CD4-positive, alpha-beta T cell treated with Interferon gamma for 1 hour (primary cell): Measurements from ENCODE around the gene FAM131A.
"Not testable (repeated sequence)": the region's sequence is repeated elsewhere in the genome, so short reads cannot be mapped to it uniquely, and the experiment has no call there.

Experiments used
- DNase-seq: peaks from one replicate; pipeline ENCODE4 v3.0.0-alpha.2; 2020

FAM131A gene

DNA sequence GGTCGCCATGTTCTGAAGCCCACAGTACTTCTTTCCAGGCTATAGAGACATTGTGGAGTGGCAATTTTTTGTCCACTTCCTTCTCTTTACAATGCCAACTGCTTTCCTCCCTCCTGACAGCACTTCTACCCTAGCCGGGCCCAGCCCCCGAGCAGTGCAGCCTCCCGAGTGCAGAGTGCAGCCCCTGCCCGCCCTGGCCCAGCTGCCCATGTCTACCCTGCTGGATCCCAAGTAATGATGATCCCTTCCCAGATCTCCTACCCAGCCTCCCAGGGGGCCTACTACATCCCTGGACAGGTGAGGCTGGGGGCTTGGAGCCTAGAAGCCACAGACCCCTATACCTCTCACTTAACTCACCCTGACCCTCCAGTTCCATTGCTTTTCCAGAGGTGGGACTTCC lies 20.2 kb upstream of the FAM131A start:
- DNase-seq = no peak

DNA sequence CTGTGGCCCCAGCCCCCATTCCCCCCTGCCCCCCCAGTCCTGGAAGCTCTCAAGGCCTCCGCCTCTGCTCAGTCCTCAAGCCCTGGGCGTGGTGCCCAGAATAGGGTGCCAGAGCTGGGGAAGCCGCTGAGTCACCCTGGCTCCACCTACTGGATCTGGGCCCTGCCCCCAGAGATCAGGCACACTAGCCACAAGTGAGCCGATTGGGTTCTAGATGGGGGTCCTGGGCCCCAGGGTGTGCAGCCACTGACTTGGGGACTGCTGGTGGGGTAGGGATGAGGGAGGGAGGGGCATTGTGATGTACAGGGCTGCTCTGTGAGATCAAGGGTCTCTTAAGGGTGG lies 17.3 kb upstream of the FAM131A start:
- peak; percentile 61 for DNase-seq

DNA sequence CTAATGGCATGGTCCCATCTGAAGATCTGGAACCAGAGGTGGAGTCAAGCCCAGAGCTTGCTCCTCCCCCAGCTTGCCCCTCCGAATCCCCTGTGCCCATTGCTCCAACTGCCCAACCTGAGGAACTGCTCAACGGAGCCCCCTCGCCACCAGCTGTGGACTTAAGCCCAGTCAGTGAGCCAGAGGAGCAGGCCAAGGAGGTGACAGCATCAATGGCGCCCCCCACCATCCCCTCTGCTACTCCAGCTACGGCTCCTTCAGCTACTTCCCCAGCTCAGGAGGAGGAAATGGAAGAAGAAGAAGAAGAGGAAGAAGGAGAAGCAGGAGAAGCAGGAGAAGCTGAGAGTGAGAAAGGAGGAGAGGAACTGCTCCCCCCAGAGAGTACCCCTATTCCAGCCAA lies 15.7 kb upstream of the FAM131A start:
- DNase-seq = no peak

DNA sequence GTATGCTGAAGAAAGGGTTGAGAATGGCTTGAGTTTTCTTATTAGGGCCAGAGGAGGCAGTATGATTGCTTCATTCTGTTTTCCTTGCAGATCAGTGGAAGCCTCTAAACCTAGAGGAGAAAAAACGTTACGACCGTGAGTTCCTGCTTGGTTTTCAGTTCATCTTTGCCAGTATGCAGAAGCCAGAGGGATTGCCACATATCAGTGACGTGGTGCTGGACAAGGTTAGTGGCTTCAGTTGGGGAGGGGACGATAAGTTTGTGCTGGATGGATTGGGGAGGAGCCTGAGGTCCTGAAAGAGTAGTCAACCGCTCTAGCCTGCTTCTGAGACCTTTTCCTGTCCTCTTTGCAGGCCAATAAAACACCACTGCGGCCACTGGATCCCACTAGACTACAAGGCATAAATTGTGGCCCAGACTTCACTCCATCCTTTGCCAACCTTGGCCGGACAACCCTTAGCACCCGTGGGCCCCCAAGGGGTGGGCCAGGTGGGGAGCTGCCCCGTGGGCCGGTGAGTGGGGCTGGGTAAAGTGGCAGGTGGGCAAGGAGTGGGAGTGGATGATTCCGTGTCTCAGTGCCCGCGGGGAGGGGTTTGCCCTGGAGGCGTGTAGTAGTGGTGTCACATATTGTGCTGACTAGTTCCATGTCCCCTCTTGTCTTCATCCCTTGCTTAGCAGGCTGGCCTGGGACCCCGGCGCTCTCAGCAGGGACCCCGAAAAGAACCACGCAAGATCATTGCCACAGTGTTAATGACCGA lies 14.5 kb upstream of the FAM131A start:
- DNase-seq = peak; percentile 63

DNA sequence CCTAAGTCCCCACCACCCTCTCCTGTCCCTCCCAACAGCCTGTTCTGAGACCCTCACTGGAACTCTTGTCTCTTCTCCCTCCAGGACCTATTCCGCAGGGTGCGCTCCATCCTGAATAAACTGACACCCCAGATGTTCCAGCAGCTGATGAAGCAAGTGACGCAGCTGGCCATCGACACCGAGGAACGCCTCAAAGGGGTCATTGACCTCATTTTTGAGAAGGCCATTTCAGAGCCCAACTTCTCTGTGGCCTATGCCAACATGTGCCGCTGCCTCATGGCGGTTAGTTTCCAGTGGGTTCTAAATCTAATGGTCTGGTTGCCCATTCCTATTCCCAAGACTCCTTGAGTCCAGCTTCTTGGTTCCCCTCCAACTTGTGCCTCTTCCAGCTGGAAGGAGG lies 13.7 kb upstream of the FAM131A start:
- no peak for DNase-seq

DNA sequence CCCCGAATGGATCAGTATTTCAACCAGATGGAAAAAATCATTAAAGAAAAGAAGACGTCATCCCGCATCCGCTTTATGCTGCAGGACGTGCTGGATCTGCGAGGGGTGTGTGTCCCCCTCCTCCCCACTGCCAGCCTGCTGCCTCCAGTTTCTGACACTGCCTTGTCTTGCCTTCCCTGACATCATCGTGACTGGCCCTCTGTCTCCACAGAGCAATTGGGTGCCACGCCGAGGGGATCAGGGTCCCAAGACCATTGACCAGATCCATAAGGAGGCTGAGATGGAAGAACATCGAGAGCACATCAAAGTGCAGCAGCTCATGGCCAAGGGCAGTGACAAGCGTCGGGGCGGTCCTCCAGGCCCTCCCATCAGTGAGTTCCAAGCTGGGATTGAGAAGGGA lies 12.1 kb upstream of the FAM131A start:
- DNase-seq = no peak

DNA sequence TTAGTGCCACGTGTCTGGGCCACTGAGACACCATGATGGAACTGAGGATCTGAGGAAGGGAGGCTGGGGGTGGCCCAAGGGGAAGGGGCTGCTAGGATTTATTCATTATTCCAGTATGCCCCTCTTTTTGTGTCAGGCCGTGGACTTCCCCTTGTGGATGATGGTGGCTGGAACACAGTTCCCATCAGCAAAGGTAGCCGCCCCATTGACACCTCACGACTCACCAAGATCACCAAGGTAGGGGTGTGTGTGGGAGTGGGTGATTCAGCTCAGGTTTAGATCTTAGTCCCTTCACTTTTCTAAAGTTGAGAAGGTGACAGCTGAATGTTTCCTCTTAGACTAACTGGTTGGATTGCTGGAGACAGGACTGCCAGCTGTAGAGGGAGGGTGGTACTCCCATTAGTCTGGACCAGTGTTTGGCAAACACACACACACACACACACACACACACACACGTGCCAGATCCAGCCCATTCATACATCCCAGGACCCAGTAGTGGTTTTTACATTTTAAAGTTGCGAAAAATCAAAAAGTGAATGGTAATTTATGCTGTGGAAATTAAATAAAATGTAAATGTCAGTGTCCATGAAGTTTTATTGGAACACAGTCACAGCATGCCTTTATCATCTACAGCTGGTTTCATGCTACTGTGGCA lies 11.6 kb upstream of the FAM131A start:
- no peak for DNase-seq

DNA sequence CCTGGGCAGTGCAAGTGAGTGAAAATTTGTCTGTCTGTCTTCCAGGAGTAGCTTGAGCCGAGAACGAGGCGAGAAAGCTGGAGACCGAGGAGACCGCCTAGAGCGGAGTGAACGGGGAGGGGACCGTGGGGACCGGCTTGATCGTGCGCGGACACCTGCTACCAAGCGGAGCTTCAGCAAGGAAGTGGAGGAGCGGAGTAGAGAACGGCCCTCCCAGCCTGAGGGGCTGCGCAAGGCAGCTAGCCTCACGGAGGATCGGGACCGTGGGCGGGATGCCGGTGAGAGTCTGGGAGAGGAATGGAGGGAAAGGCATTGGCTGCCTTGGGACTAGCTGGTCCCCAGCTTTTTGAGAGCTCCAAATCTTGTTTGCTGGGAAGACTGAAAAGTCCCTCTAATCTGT lies 10.2 kb upstream of the FAM131A start:
- DNase-seq = no peak

DNA sequence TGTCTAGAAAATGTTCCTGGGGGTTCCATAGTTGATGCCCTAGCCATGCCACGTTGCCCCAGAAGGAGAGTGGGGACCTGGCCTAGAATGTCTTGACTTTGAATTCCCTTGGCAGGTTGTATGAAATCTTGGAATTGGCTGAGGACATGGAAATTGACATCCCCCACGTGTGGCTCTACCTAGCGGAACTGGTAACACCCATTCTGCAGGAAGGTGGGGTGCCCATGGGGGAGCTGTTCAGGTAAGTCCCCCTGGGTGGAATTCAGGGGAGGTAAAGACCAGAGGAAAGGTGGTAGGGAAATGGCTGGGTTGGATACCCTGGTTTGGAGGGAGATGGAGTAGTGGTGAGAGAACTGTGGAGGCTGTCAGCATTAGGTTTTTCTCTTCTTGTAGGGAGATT lies 8.9 kb upstream of the FAM131A start:
- DNase-seq = no peak

DNA sequence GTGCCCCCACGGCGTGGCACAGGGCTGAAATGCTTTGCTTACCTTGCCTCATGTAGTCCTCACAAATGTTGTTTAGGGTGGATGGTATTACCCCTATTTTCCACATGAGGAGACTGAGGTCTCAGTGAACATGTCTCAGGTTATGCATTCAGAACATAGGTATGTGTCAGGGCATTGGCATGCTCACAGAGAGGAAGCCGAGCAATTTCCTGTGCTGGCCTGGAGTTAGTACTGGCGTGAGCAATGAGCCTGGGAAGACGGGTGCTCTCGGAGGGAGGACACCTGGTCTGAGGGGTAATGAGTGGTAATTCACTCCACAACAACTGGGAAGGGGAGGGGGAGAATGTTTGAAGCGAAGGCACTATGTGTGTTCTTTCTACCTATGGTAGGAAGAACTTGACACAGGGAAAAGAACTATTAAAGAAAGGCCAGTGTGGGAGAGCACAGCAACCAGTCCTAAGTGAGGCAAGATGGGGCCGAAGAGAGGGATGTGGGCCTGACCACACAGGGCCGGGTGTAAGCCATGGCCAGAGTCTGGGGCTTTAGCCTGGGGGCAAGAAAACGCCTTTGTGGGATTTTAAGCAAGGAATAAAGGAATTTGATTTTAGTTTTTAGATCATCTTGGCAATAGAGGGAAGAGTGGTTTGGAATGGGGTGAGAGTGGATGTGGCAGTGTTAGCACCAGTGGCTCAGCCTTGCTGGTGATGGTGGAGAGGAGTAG lies 4.9 kb upstream of the FAM131A start:
- no peak for DNase-seq

DNA sequence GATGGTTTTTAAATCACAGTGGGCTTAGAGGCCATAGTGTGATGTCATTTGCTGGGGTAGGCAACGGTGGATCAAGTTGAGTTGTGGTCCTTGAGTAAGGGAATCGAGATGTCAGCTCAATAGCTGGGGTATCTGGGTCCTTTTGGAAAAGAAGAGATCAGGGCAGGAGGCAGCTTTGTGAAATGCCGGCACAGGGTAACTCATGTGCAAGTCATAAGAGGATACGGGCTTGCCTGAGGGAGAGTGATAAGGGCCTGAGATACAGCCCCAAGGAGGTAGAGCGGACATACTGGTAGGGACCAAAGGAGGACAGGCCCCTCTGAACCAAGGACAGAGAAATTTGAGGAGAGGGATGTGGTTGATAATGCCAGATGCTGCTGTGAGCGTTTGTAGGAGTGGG lies 4.2 kb upstream of the FAM131A start:
- no peak for DNase-seq

DNA sequence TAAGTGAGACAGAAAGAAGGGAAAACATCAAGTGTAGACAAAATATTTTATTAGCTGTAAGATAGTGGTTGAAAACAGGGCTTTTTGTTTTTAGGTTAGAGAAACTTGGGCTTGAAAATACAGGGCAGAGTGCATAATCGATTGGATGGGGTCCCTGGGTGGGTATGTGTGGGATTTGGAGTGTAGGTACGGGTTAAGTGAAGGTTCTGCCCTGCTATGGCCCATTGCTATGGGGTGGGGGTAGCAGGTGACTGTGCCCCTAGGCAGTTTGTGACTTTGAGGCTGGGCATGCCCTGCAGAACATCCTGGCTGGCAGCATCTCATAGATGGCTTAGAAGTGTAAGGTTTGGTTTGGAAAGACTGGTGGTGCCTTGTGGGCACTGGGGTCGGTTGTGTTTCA lies 3.7 kb upstream of the FAM131A start:
- DNase-seq = no peak

DNA sequence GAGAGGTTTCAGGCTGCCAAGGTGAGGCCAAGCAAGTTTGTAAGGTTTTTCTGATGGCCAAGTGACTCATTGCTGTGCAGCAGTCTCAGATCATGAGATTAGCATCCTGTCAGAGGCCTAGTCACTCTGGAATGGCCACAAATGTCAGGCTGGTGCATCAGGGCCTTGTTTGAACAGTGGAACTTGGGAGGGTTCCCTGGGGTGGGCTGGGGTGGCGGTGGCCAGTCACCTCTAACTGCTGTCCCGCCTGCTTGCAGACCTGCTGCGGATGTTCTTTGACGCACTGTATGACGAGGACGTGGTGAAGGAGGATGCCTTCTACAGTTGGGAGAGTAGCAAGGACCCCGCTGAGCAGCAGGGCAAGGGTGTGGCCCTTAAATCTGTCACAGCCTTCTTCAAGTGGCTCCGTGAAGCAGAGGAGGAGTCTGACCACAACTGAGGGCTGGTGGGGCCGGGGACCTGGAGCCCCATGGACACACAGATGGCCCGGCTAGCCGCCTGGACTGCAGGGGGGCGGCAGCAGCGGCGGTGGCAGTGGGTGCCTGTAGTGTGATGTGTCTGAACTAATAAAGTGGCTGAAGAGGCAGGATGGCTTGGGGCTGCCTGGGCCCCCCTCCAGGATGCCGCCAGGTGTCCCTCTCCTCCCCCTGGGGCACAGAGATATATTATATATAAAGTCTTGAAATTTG lies 2.8 kb upstream of the FAM131A start:
- DNase-seq = no peak

DNA sequence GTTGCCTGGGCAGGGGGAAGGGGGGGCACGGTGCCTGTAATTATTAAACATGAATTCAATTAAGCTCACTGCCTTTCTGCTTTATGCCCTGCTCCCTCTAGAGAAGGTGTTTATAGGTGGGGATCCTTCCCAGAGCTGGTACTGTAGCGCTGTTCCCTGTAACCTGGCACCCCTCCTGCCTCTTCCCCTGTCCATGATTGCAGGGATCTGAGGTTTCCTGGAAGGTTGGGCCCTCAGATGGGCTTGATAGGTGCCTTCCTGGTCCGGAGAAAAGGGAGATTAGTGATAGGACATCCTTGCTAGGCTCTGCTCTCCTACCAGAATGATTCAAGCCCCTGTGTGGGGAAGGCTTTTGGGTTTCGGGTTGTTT lies 2.1 kb upstream of the FAM131A start:
- DNase-seq = no peak

DNA sequence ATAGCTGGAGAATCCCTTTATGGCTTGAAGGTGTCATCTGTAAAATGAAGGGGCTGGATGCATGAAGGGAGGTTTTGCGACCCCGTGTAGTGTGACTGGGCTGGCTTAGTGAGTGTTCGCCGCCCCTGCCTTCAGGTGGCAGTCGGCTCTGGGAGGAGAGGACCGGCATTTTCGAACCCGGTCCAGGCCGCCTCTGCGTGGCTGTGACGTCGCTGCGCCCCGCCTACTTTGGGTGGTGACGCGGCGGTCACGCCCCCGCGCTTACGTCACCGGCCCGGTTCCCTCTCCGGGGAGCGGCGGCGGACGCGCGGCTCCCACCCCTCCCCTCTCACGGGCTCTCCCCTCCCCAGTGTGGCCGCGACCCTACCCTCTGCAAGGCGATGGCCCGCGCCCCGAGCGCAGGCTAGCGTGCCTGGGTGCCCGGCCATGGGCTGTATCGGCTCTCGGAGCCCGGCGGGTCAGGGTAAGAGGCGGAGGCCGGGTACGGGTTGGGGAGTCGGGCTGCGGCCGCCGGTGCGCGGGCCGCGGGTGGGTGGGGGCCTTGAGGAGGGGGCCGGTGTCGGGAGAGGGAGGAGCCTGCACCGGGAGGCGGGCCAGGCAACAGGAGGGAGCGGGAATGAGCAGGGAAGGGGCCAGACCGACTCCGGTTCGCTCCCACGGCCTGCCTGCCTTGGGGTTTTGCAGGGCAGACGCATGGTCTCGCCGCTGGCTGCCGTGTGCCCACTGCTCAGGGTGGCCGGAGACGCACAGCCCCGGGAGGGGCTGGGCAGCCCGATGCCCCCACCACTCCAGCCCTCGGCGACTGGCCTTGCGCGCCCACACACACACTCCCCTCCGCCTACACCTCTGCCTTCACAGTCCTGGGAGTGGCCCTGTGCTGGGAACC lies 1.5 kb upstream of the FAM131A start:
- peak; percentile 86 for DNase-seq

DNA sequence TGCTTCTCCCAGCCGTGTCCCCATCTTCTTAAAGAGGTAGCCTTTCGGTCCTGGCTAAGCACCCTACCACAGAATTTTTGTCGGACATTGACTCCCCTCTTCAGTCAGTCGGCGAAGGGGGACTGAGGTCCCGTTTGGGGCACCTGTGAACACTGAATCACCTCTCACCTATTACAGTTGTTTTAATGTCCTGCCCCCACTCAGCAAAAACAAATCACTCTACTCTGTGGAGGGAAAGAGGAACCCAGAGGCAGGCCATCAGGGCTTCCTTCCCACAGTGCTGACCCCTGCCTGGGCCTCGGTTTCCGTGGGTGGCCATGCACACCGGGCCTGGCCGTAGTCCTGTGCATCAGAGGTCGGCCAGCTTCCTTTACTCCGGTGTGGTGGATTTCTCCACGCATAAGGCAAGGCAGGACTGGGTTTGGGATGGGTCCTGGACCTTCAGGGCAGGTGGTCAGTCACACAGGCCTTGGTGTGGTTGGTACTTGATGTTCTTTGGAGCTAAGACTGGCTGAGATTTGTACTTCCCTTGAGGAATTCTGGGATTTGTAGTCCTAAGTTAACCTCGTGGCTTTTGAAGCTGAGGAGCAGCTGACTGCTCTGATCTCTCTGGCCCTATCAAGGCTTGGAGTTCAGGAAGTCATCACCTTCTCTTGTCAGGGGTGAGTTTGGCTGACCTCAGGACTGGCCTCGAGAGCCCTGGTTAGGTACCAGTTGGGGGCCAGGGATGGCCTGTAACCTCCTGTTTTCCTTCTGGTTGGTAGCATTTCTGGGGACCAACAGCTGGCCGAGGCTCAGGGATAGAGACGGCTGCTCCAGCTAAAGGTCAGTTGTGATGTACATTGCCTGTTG lies 627 bp upstream of the FAM131A start:
- DNase-seq = no peak

DNA sequence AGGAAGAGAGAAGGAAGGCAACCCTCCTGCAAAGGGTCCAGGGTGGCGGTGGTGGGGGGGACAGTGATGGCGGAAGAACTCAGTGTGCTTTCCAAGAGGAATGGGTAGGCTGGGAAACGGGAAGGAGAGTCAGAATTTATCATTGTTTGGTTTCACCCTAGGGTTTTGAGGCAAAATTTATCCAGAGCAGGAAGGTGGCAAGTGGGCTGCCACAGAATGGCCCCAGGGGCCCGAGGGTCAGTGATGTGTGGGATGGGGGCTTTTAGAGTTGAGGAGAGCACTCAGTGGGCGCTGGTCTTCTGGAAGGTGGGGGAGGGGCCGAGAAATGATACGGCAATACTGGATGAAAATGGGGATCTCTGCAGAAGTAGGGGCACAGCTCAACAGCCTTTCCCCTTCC lies 581 bp downstream of the FAM131A start:
- no peak for DNase-seq

DNA sequence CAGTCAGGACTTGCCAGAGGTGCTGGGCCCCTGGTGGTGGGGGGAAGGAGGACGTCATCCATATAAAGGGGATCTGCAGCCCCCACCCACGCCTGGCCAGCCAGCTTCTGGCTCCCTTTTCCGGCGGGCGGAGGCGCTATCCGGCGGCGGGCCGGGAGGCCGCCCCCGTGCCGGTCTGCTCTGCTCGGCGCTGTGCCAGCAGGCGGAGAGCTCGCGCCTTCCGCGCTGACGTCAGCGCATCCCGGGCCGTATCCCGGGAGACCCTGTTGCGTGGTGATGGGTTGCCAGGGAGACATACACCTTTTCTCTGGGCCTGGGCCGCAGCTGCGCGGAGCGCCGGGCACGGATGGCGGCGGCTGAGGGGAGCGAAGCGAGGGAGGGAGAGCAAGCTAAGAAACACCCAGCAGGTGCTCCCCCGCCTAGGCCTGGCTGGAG lies 1.1 kb downstream of the FAM131A start:
- peak; percentile 35 for DNase-seq

DNA sequence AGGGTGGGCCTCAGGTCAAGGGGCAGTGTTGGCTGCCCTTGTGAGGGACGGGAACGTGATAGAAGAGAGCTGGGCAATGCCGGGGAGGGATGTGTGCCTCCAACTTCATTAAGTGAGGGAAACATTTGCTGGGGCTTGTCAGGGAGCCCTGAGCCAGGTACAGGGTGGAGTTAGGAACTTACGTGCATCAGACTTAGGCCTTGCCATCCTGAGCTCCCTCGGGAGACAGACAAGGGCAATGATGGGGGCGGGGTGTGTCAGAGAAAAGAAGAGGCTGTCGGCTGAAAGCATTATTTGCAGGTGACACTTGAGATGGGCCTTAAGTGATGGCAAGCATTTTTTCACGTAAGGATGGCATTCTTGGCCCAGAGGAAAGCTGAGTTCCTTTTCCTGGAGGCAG lies 1.6 kb downstream of the FAM131A start:
- no peak for DNase-seq

DNA sequence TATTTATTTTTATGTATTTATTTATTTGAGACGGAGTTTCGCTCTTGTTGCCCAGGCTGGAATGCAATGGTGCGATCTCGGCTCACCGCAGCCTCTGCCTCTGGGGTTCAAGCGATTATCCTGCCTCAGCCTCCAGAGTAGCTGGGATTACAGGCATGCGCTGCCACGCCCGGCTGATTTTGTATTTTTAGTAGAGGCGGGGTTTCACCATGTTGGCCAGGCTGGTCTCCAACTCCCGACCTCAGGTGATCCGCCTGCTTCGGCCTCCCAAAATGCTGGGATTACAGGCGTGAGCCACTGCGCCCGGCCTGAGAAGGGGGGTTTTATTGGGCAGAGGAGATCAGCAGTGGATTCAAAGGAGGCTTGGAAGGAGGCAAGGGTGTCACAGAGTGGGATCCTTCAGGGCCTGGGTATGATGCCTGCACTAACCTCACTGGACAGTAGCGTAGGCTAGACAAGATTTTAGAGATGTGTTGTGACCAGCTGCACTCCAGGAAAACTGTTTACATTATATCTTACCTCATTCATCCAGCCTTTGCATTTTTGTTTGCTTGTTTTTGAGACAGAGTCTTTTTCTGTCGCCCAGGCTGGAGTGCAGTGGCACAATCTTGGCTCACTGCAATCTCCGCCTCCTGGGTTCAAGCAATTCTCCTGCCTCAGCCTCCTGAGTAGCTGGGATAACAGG lies 2.2 kb downstream of the FAM131A start:
- not testable (repeated sequence) for DNase-seq

DNA sequence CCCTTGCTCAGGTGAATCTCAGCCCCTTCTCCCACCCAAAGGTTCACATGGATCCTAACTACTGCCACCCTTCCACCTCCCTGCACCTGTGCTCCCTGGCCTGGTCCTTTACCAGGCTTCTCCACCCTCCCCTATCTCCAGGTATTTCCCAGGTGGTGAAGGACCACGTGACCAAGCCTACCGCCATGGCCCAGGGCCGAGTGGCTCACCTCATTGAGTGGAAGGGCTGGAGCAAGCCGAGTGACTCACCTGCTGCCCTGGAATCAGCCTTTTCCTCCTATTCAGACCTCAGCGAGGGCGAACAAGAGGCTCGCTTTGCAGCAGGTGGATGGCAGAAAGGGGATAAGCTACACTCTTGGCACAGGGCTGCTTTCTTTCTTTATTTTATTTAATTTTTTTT lies 4.5 kb downstream of the FAM131A start:
- DNase-seq = no peak
